DOHH2 (cell line): ENCODE measurements around the gene DPP10.
"Not testable (repeated sequence)": the region's sequence is repeated elsewhere in the genome, so short reads cannot be mapped to it uniquely, and the experiment has no call there.

Experiments used
- H3F3A ChIP-seq: fragments of 200-600 bp; sonication (generic), shearing (Covaris generic); 2 replicates; pipeline ENCODE4 v1.6.0; 2016; ENCODE audit warnings: antibody characterized with exemption, mild to moderate bottlenecking; ENCODE audit not compliant: control insufficient read depth, insufficient read depth
- H3K27ac ChIP-seq: fragments of 200-600 bp; sonication (generic); 2 replicates; pipeline ENCODE4 v1.5.1; 2014; ENCODE audit warnings: low read depth, mild to moderate bottlenecking, low read length, moderate library complexity
- H3K27me3 ChIP-seq: fragments of 200-600 bp; sonication (generic); 2 replicates; pipeline ENCODE4 v1.6.1; 2014; ENCODE audit warnings: mild to moderate bottlenecking, low read length, mixed read lengths; ENCODE audit not compliant: control insufficient read depth
- H3K36me3 ChIP-seq: fragments of 200-600 bp; sonication (generic); 2 replicates; pipeline ENCODE4 v1.6.1; 2014; ENCODE audit warnings: mild to moderate bottlenecking, low read length, moderate library complexity, mixed read lengths; ENCODE audit not compliant: control insufficient read depth
- H3K4me1 ChIP-seq: fragments of 200-600 bp; sonication (generic); 2 replicates; pipeline ENCODE4 v1.6.1; 2014; ENCODE audit warnings: mild to moderate bottlenecking, low read length, mixed read lengths; ENCODE audit not compliant: control insufficient read depth
- H3K4me2 ChIP-seq: fragments of 200-600 bp; sonication (generic); 2 replicates; pipeline ENCODE4 v1.6.0; 2014; ENCODE audit warnings: mild to moderate bottlenecking, low read length, moderate library complexity
- H3K4me3 ChIP-seq: fragments of 200-600 bp; sonication (generic); 2 replicates; pipeline ENCODE4 v1.5.1; 2014; ENCODE audit warnings: mild to moderate bottlenecking, low read length, mixed read lengths
- H3K79me2 ChIP-seq: fragments of 200-600 bp; sonication (generic); 2 replicates; pipeline ENCODE4 v1.6.1; 2014; ENCODE audit warnings: mild to moderate bottlenecking, low read length, mixed read lengths; ENCODE audit not compliant: control insufficient read depth
- H3K9me2 ChIP-seq: fragments of 200-600 bp; sonication (generic); replicated peaks from 2 replicates; pipeline ENCODE4 v1.6.1; 2014; ENCODE audit warnings: mild to moderate bottlenecking, low read length, mixed read lengths; ENCODE audit not compliant: control insufficient read depth
- H3K9me3 ChIP-seq: fragments of 200-600 bp; sonication (generic); 2 replicates; pipeline ENCODE4 v1.6.1; 2014; ENCODE audit warnings: antibody characterized with exemption, low read length, mixed read lengths; ENCODE audit not compliant: control insufficient read depth, insufficient read depth
- H4K20me1 ChIP-seq: fragments of 200-600 bp; sonication (generic); 2 replicates; pipeline ENCODE4 v1.6.0; 2014; ENCODE audit warnings: low read depth, mild to moderate bottlenecking, antibody characterized with exemption, low read length, moderate library complexity; ENCODE audit not compliant: control insufficient read depth, insufficient read depth
- CTCF ChIP-seq: fragments of 200-600 bp; sonication (generic); IDR thresholded peaks from one replicate; pipeline ENCODE4 v1.5.1; 2014; ENCODE audit warnings: antibody characterized with exemption, mild to moderate bottlenecking, low read depth, low read length; ENCODE audit not compliant: poor library complexity, severe bottlenecking
- EZH2phosphoT487 ChIP-seq: fragments of 200-600 bp; sonication (generic); IDR thresholded peaks from 2 replicates; pipeline ENCODE4 v1.6.1; 2017; ENCODE audit warnings: borderline replicate concordance, mild to moderate bottlenecking, antibody characterized with exemption, low read length, moderate library complexity, mixed read lengths

The DPP10 gene

GRCh38 chr2:115083711-115084110 lies 641.3 kb downstream of the DPP10 start:
- H3K9me2 ChIP-seq, result no peaks in the 10 kb centered on the region
- no peaks in the 10 kb centered on the region for H3K79me2 ChIP-seq
- H4K20me1 ChIP-seq, result no peaks in the 10 kb centered on the region
- H3K27ac ChIP-seq, result no peak overlapping the region
- no peaks in the 10 kb centered on the region for H3K36me3 ChIP-seq
- H3F3A ChIP-seq, result no peaks in the 10 kb centered on the region
- no peak overlapping the region for H3K4me3 ChIP-seq
- H3K4me1 ChIP-seq, result no peaks in the 10 kb centered on the region
- H3K27me3 ChIP-seq, result no peaks in the 10 kb centered on the region
- H3K4me2 ChIP-seq, result no peak overlapping the region
- no peaks in the 10 kb centered on the region for H3K9me3 ChIP-seq
- TF ChIP-seq EZH2phosphoT487 (no peak), CTCF (no peak)

- Histone ChIP-seq H3K79me2 (no peaks in the 10 kb centered on the region), H3K4me3 (no peak overlapping the region), H3K9me3 (no peaks in the 10 kb centered on the region), H3K4me2 (no peak overlapping the region), H3K27ac (no peak overlapping the region), H3K4me1 (no peaks in the 10 kb centered on the region), H3K36me3 (no peaks in the 10 kb centered on the region), H3K27me3 (no peaks in the 10 kb centered on the region), H4K20me1 (no peaks in the 10 kb centered on the region), H3F3A (no peaks in the 10 kb centered on the region), H3K9me2 (no peaks in the 10 kb centered on the region)
- TF ChIP-seq EZH2phosphoT487, result no peak
- TF ChIP-seq CTCF, result no peak
These were observed 642.0 kb downstream of the DPP10 start for GRCh38 chr2:115084446-115084845.

GRCh38 chr2:115086051-115086620 lies 643.7 kb downstream of the DPP10 start:
- not testable (repeated sequence) for H3K27ac ChIP-seq, H3K4me1 ChIP-seq

DNA sequence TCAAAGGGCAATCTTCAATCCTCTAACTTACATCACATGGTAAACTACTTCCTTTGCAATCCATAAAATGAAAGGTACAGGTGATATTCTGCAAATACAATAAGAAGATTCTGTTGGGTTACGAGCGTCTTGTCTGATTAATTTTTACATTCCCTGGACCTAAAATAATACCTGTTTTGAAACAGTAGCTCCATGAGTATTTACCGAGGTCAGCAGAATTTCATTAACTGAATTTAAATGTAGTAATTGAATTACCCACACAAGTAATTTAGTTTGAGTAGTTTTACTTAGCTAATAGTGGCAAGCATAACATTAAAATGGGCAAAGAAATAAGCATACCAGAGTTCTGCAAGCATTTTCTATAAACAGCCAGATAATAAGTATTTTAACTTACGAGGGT lies 652.0 kb downstream of the DPP10 start:
- H3K27ac ChIP-seq, result no peak overlapping the region
- H3K4me2 ChIP-seq, result no peak overlapping the region
- no peaks in the 10 kb centered on the region for H3K79me2 ChIP-seq
- H3K9me3 ChIP-seq, result no peaks in the 10 kb centered on the region
- no peak for TF ChIP-seq CTCF
- no peak for TF ChIP-seq EZH2phosphoT487
- no peak overlapping the region for H3K4me3 ChIP-seq
- H3K4me1 ChIP-seq, result no peaks in the 10 kb centered on the region
- no peaks in the 10 kb centered on the region for H3K9me2 ChIP-seq
- no peaks in the 10 kb centered on the region for H3K36me3 ChIP-seq
- H4K20me1 ChIP-seq, result no peaks in the 10 kb centered on the region
- H3K27me3 ChIP-seq, result no peaks in the 10 kb centered on the region
- no peaks in the 10 kb centered on the region for H3F3A ChIP-seq

More at GRCh38 chr2:115086051-115086620, 643.7 kb downstream of the DPP10 start:
- not testable (repeated sequence) for H3F3A ChIP-seq, H3K9me3 ChIP-seq, H4K20me1 ChIP-seq, H3K4me2 ChIP-seq, H3K9me2 ChIP-seq, H3K36me3 ChIP-seq, H3K4me3 ChIP-seq, H3K27me3 ChIP-seq, H3K79me2 ChIP-seq
